Activated CD4-positive, alpha-beta T cell treated with anti-CD3 and anti-CD28 coated beads, Interleukin-2, amount 10 ng/mL, durations not matched to agents 7 days and 5 days (primary cell): Measurements from ENCODE around the gene PCSK5. TPM values are rescaled to one million over a fixed set of nuclear protein-coding genes. Genes with fewer than 3 reads are reported as not detected.

Experiments
- CTCF ChIA-PET: fragments of 350-600 bp; sonication (Branson Sonifier 250); formaldehyde crosslinking; loops from one replicate; lab custom pipeline; 2021; ENCODE audit warnings: antibody characterized with exemption; lab: Charles Lee
- POLR2A ChIA-PET: fragments of 350-600 bp; sonication (Branson Sonifier 250); formaldehyde crosslinking; loops from one replicate; lab custom pipeline; 2021; ENCODE audit warnings: antibody characterized with exemption; lab: Charles Lee
- DNase-seq: peaks from one replicate; pipeline ENCODE4 v3.0.0-alpha.2; 2020
- H3K27ac Mint-ChIP-seq: one replicate; pipeline ENCODE4 v1.8.0; 2021; ENCODE audit warnings: mild to moderate bottlenecking, moderate library complexity, mixed read lengths
- H3K27me3 Mint-ChIP-seq: one replicate; pipeline ENCODE4 v1.8.0; 2021; ENCODE audit warnings: mixed read lengths
- H3K36me3 Mint-ChIP-seq: one replicate; pipeline ENCODE4 v1.8.0; 2021; ENCODE audit warnings: low read depth, mixed read lengths
- H3K4me1 Mint-ChIP-seq: one replicate; pipeline ENCODE4 v1.8.0; 2021; ENCODE audit warnings: mixed read lengths
- H3K4me3 Mint-ChIP-seq: one replicate; pipeline ENCODE4 v1.8.0; 2021; ENCODE audit warnings: mild to moderate bottlenecking, moderate library complexity, mixed read lengths
- H3K9me3 Mint-ChIP-seq: one replicate; pipeline ENCODE4 v1.8.0; 2021; ENCODE audit warnings: mixed read lengths
- total RNA-seq, 2 experiments: library from RNA; stranded (reverse); gene quantifications; one replicate each; pipeline ENCODE4 v1.2.3, GENCODE V29; 2021

The PCSK5 gene
- total RNA-seq, 2 experiments from 2014 or later: 3.9 to 4.3 TPM

- Mint-ChIP-seq H3K4me1 (peaks cover 4% of the 10 kb centered on the region), H3K9me3 (peaks cover 3% of the 10 kb centered on the region), H3K27me3 (no peaks in the 10 kb centered on the region), H3K4me3 (no peak overlapping the region), H3K27ac (no peak overlapping the region), H3K36me3 (no peaks in the 10 kb centered on the region)
- ChIA-PET POLR2A (no interaction called here), CTCF (no interaction called here)
- DNase-seq: no peak
Observed at GRCh38 chr9:75911390-75911789, 20.9 kb downstream of the PCSK5 start.

- Mint-ChIP-seq H3K4me3 (no peak overlapping the region), H3K9me3 (peaks cover 3% of the 10 kb centered on the region), H3K36me3 (no peaks in the 10 kb centered on the region), H3K4me1 (peaks cover 5% of the 10 kb centered on the region), H3K27ac (no peak overlapping the region), H3K27me3 (no peaks in the 10 kb centered on the region)
- no peak for DNase-seq
- ChIA-PET POLR2A (no interaction called here), CTCF (no interaction called here)
Observed at GRCh38 chr9:75912951-75913350, 22.5 kb downstream of the PCSK5 start.

- DNase-seq: no peak
- Mint-ChIP-seq H3K36me3 (no peaks in the 10 kb centered on the region), H3K27ac (no peak overlapping the region), H3K27me3 (no peaks in the 10 kb centered on the region), H3K4me1 (peaks cover 5% of the 10 kb centered on the region), H3K4me3 (no peak overlapping the region), H3K9me3 (no peaks in the 10 kb centered on the region)
- ChIA-PET CTCF (no interaction called here), POLR2A (no interaction called here)
Observed at GRCh38 chr9:75914002-75914401, 23.5 kb downstream of the PCSK5 start.

DNA sequence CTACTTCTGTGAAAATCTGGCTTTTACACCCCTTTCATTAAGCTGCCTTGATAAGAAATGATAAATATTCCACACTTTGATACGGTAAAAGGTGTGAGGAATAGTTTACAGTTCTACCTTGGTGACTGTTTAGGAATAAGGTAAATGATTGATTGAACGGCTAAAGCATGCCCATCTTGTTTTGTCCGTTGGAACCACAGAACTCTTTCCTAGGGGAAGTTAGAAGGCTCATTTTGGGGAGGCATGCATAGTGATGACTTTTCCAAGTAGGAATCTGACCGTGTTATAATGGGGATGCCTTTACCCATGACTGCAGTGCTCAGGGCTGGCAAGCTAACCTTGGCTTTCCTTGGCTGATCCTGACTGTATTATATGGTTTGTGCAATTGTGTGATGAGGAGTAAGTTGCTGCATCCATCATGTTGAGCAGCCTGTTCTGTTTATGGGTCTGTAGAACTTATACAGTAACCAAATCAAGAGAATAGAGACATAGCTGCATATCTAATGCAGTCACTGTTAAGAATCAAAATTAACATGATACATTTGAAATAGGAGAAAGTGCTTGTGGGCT is 24.5 kb downstream of the PCSK5 start:
- H3K4me3 Mint-ChIP-seq: no peak overlapping the region
- H3K9me3 Mint-ChIP-seq: no peaks in the 10 kb centered on the region
- no peak for DNase-seq
- no peaks in the 10 kb centered on the region for H3K27me3 Mint-ChIP-seq
- no peak overlapping the region for H3K27ac Mint-ChIP-seq
- ChIA-PET CTCF (interaction anchor here (0.6 kb wide), 1 partner anchor 369 kb away, joined by 5 read pairs; no protein-coding TSS in a partner anchor), POLR2A (no interaction called here)
- no peaks in the 10 kb centered on the region for H3K36me3 Mint-ChIP-seq
- peaks cover 5% of the 10 kb centered on the region for H3K4me1 Mint-ChIP-seq

DNA sequence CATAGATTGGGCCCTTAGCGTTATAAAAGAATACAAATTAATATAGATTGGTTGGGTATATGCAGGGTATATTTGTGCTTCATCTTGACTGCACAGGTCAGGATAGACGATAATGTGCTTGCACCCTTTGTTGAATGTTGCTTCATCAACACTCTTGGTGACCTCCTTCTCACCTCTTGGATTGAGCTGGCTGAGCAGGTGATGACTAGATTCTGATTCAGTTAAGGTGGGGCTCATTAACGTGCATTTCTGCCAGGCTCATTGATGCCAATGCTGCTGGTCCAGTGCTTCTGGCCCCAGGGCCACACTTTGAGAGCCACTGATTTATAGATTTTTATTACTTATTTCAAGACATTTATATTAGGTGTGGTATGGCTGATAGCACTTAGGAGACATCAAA is 27.7 kb downstream of the PCSK5 start:
- Mint-ChIP-seq H3K36me3 (no peaks in the 10 kb centered on the region), H3K9me3 (no peaks in the 10 kb centered on the region)
- POLR2A ChIA-PET: no interaction called here

GRCh38 chr9:75918909-75919308 is 28.4 kb downstream of the PCSK5 start:
- H3K27me3 Mint-ChIP-seq: no peaks in the 10 kb centered on the region

More for the DNA sequence above, 27.7 kb downstream of the PCSK5 start:
- no peaks in the 10 kb centered on the region for H3K27me3 Mint-ChIP-seq
- DNase-seq: no peak
- H3K4me1 Mint-ChIP-seq: peaks cover 2% of the 10 kb centered on the region
- H3K4me3 Mint-ChIP-seq: no peak overlapping the region
- H3K27ac Mint-ChIP-seq: no peak overlapping the region
- CTCF ChIA-PET: interaction anchor here (0.5 kb wide), 1 partner anchor 9 kb away, joined by 3 read pairs; no protein-coding TSS in a partner anchor

GRCh38 chr9:75921391-75922127 is 31.1 kb downstream of the PCSK5 start:
- ChIA-PET POLR2A (interaction anchor here (0.7 kb wide), 1 partner anchor 10 kb away, joined by 3 read pairs; no protein-coding TSS in a partner anchor), CTCF (no interaction called here)
- no peaks in the 10 kb centered on the region for H3K36me3 Mint-ChIP-seq
- H3K9me3 Mint-ChIP-seq: no peaks in the 10 kb centered on the region
- DNase-seq: no peak
- no peaks in the 10 kb centered on the region for H3K4me1 Mint-ChIP-seq
- H3K27ac Mint-ChIP-seq: no peak overlapping the region
- no peak overlapping the region for H3K4me3 Mint-ChIP-seq
- no peaks in the 10 kb centered on the region for H3K27me3 Mint-ChIP-seq

More at GRCh38 chr9:75918909-75919308, 28.4 kb downstream of the PCSK5 start:
- Mint-ChIP-seq H3K9me3 (no peaks in the 10 kb centered on the region), H3K27ac (no peak overlapping the region), H3K4me3 (no peak overlapping the region), H3K4me1 (peaks cover 2% of the 10 kb centered on the region), H3K36me3 (no peaks in the 10 kb centered on the region)
- DNase-seq: no peak
- POLR2A ChIA-PET: no interaction called here
- CTCF ChIA-PET: no interaction called here

- no peaks in the 10 kb centered on the region for H3K4me1 Mint-ChIP-seq
- H3K27ac Mint-ChIP-seq: no peak overlapping the region
- CTCF ChIA-PET: no interaction called here
- DNase-seq: no peak
- H3K27me3 Mint-ChIP-seq: no peaks in the 10 kb centered on the region
- H3K9me3 Mint-ChIP-seq: no peaks in the 10 kb centered on the region
- POLR2A ChIA-PET: no interaction called here
- no peaks in the 10 kb centered on the region for H3K36me3 Mint-ChIP-seq
- no peak overlapping the region for H3K4me3 Mint-ChIP-seq
Observed at GRCh38 chr9:75926385-75926784, 35.9 kb downstream of the PCSK5 start.

GRCh38 chr9:75927356-75927755 is 36.9 kb downstream of the PCSK5 start:
- ChIA-PET CTCF (interaction anchor here (0.8 kb wide), 1 partner anchor 24 kb away, joined by 3 read pairs; no protein-coding TSS in a partner anchor), POLR2A (no interaction called here)
- Mint-ChIP-seq H3K27me3 (no peaks in the 10 kb centered on the region), H3K27ac (no peak overlapping the region), H3K4me1 (no peaks in the 10 kb centered on the region), H3K9me3 (no peaks in the 10 kb centered on the region), H3K36me3 (no peaks in the 10 kb centered on the region), H3K4me3 (no peak overlapping the region)
- no peak for DNase-seq

DNA sequence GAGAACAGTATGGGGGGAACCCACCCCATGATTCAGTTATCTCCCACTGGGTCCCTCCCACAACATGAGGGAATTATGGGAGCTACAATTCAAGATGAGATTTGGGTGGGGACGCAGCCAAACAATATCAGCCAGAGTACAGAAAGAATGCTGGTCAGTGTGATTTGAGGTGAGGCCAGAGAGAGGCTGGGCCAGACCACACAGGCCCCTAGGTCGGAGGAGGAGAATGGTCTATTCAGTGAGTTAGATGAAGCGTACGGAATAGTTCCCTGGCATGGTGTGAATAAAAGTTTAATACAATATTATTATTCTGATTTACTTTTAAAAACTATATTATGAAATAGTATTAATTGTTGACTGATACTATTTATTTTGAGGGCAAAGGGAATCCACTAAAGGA is 39.7 kb downstream of the PCSK5 start:
- Mint-ChIP-seq H3K4me3 (no peak overlapping the region), H3K36me3 (peaks cover 5% of the 10 kb centered on the region), H3K4me1 (no peaks in the 10 kb centered on the region), H3K9me3 (no peaks in the 10 kb centered on the region), H3K27me3 (no peaks in the 10 kb centered on the region), H3K27ac (no peak overlapping the region)
- DNase-seq: no peak
- ChIA-PET CTCF (no interaction called here), POLR2A (no interaction called here)

DNA sequence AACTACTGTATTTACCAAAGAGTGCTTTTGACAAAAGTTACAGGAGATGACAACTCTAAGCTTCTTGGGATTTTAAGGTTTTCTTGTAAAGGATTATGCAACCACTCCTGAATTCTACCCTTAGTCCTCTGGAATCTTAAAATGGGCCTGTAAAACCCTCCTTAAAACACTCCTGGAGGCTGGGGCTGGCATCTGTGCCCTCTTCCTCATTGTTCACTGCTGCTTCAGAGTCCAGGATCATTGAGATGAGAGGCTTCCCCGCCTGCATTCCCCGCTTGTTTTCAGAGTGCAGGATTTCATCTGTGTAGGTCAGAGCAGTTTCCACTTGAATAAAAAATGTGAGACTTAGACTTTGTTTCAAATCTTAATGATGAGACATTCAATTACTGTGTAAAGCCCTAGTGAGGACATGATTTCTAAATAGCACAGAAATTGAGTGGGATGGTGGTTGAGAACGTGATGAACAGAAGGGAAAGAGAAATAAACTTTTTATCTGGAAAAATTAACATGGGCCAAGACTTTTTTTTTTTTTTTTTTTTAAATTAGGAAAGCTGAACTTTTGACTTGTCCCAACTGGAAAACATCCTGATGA is 40.4 kb downstream of the PCSK5 start:
- H3K27ac Mint-ChIP-seq: no peak overlapping the region
- H3K27me3 Mint-ChIP-seq: no peaks in the 10 kb centered on the region
- no peaks in the 10 kb centered on the region for H3K9me3 Mint-ChIP-seq
- H3K36me3 Mint-ChIP-seq: peaks cover 5% of the 10 kb centered on the region
- H3K4me3 Mint-ChIP-seq: no peak overlapping the region
- H3K4me1 Mint-ChIP-seq: no peaks in the 10 kb centered on the region
- ChIA-PET POLR2A (no interaction called here), CTCF (no interaction called here)
- no peak for DNase-seq

GRCh38 chr9:75933982-75934381 is 43.5 kb downstream of the PCSK5 start:
- no peaks in the 10 kb centered on the region for H3K9me3 Mint-ChIP-seq
- ChIA-PET CTCF (interaction anchor here (0.6 kb wide), 1 partner anchor 47 kb away, joined by 3 read pairs; no protein-coding TSS in a partner anchor), POLR2A (no interaction called here)
- H3K27ac Mint-ChIP-seq: no peak overlapping the region
- H3K4me1 Mint-ChIP-seq: peaks cover 9% of the 10 kb centered on the region
- no peaks in the 10 kb centered on the region for H3K27me3 Mint-ChIP-seq
- DNase-seq: no peak
- no peak overlapping the region for H3K4me3 Mint-ChIP-seq
- H3K36me3 Mint-ChIP-seq: peaks cover 5% of the 10 kb centered on the region

GRCh38 chr9:75935591-75935990 is 45.1 kb downstream of the PCSK5 start:
- POLR2A ChIA-PET: no interaction called here
- peaks cover 5% of the 10 kb centered on the region for H3K36me3 Mint-ChIP-seq
- peaks cover 9% of the 10 kb centered on the region for H3K4me1 Mint-ChIP-seq
- H3K4me3 Mint-ChIP-seq: no peak overlapping the region
- no peaks in the 10 kb centered on the region for H3K27me3 Mint-ChIP-seq
- H3K27ac Mint-ChIP-seq: no peak overlapping the region
- DNase-seq: no peak
- H3K9me3 Mint-ChIP-seq: no peaks in the 10 kb centered on the region
- CTCF ChIA-PET: no interaction called here
